ENCODE results near the gene FUT4. TPM values are rescaled to one million over a fixed set of nuclear protein-coding genes. Genes with fewer than 3 reads are reported as not detected.

FUT4 gene
- total and polyA plus RNA-seq, 7 donors, result 3.5 to 9.1 (median 6.4) TPM

DNA sequence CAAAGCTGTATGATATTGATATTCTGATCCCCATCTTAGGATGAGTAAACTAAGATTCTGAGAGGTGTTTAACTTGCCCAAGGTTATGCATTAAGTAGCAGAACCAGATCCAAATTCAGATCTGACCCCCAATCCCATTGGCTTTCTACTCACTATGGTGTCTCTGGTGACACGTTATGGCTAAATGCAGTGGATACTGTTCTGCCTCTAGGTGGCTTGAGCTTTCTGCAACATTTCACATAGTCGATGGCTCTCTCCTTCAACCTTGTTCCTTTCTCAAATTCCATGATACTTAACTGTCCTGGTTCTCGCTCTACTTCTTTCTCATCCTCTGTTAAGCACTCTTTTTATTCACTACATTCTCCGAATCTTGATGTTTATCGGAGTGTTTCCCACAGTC is 22.0 kb upstream of the FUT4 start:
- TF ChIP-seq, protein P1, sequence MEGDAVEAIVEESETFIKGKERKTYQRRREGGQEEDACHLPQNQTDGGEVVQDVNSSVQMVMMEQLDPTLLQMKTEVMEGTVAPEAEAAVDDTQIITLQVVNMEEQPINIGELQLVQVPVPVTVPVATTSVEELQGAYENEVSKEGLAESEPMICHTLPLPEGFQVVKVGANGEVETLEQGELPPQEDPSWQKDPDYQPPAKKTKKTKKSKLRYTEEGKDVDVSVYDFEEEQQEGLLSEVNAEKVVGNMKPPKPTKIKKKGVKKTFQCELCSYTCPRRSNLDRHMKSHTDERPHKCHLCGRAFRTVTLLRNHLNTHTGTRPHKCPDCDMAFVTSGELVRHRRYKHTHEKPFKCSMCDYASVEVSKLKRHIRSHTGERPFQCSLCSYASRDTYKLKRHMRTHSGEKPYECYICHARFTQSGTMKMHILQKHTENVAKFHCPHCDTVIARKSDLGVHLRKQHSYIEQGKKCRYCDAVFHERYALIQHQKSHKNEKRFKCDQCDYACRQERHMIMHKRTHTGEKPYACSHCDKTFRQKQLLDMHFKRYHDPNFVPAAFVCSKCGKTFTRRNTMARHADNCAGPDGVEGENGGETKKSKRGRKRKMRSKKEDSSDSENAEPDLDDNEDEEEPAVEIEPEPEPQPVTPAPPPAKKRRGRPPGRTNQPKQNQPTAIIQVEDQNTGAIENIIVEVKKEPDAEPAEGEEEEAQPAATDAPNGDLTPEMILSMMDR (IDR thresholded peaks at IDR 0.05), result peak in 1 of 4 experiments; percentile 11
- no peak for TF ChIP-seq POLR2AphosphoS5 (IDR thresholded peaks at IDR 0.05)
- 41 to 65% methylated on average over 5 of the region's 5 CpGs for WGBS, 2 donors
- H3K27ac ChIP-seq, result no peak overlapping the region
- no peaks in the 10 kb centered on the region for H3K36me3 ChIP-seq
- H3K4me1 ChIP-seq, result peaks cover 0 to 8% (median 2%) of the 10 kb centered on the region in 4 donors
- intact Hi-C loops (cut with DNase I), result loop anchor here (2.0 kb wide), 1 partner anchor 81 kb away; no protein-coding TSS in a partner anchor
- no peaks in the 10 kb centered on the region for H3K27me3 ChIP-seq
- no peak for DNase-seq
- no peaks in the 10 kb centered on the region for H3K9me3 ChIP-seq
- H3K4me3 ChIP-seq, result no peak overlapping the region

DNA sequence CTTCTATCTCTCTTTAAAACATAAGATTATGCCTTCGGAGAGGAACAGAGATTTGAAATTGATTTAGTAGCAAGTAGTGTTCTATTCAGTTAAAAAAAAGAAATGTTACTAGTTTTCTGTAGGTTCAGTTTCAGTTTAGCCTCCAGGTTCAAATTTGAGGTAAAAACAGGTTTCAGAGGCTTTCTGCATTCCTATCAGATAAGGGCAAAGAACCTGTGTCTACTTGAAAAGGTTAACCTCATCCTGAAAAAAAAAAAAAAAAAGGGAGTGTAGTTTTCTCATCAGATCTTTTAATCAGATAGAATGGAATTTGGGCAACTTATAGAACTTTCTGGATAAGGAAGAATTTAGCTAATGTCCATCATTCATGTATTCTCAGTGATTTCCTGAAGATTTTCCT is 19.4 kb upstream of the FUT4 start:
- intact Hi-C loops (cut with DNase I), result no loop called here
- Histone ChIP-seq H3K27ac (no peak overlapping the region), H3K4me1 (peaks cover 0 to 8% (median 2%) of the 10 kb centered on the region in 4 donors), H3K27me3 (no peaks in the 10 kb centered on the region), H3K9me3 (no peaks in the 10 kb centered on the region), H3K36me3 (no peaks in the 10 kb centered on the region), H3K4me3 (no peak overlapping the region)
- DNase-seq, result no peak
- no peak for TF ChIP-seq EP300 (IDR thresholded peaks at IDR 0.05)
- TF ChIP-seq POLR2AphosphoS5 (IDR thresholded peaks at IDR 0.05), result no peak
- no peak for TF ChIP-seq POLR2A (IDR thresholded peaks at IDR 0.05)
- 95 to 97% methylated on average over 1 of the region's 1 CpG for WGBS, 2 donors

DNA sequence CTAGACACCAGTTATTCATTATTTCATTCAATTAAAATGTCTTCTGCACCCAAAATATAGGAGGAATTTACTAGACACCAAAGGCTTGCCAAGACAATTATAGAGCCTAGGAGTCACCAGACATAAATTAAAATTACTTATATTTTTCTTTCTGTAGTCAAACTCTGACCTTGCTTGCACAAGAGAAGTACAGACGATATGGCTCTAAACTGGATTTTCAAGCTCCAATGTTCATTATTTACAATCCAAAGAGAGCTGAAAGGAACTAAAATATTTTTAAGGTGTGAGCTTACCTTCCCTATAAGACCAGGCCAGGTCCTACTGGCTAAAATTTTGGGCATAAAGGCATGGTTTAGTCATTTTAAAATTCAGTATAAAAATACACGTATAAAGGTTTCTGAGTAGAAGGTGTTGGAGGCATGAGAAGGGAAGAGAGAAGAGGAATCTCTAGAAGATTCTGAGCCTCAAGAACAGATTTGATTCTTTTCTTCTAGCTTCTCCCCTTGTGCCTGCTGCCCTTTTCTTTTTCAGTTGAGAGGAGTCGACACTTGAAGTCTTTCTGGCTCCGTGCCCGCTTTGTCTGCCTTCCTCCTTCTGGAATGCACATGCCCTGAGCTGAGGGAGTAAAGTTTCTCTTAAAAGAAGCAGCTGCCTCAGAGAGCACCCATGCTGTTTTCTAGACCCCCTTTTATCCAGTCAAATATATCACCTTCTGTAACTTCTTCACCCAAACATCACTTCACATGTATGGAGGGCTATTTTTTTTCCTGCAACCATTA is 18.0 kb upstream of the FUT4 start:
- Histone ChIP-seq H3K27me3 (no peaks in the 10 kb centered on the region), H3K9me3 (no peaks in the 10 kb centered on the region), H3K4me1 (peaks cover 0 to 4% (median 0%) of the 10 kb centered on the region in 4 donors), H3K4me3 (no peak overlapping the region), H3K27ac (no peak overlapping the region), H3K36me3 (no peaks in the 10 kb centered on the region)
- intact Hi-C loops (cut with DNase I), result no loop called here
- 13 to 45% methylated on average over 5 of the region's 5 CpGs for WGBS, 2 donors
- DNase-seq, result peak; percentile 82
- no peak for TF ChIP-seq POLR2A (IDR thresholded peaks at IDR 0.05)
- TF ChIP-seq, protein P1 (IDR thresholded peaks at IDR 0.05), result no peak
- no peak for TF ChIP-seq POLR2AphosphoS5 (IDR thresholded peaks at IDR 0.05)
- no peak for TF ChIP-seq EP300 (IDR thresholded peaks at IDR 0.05)

DNA sequence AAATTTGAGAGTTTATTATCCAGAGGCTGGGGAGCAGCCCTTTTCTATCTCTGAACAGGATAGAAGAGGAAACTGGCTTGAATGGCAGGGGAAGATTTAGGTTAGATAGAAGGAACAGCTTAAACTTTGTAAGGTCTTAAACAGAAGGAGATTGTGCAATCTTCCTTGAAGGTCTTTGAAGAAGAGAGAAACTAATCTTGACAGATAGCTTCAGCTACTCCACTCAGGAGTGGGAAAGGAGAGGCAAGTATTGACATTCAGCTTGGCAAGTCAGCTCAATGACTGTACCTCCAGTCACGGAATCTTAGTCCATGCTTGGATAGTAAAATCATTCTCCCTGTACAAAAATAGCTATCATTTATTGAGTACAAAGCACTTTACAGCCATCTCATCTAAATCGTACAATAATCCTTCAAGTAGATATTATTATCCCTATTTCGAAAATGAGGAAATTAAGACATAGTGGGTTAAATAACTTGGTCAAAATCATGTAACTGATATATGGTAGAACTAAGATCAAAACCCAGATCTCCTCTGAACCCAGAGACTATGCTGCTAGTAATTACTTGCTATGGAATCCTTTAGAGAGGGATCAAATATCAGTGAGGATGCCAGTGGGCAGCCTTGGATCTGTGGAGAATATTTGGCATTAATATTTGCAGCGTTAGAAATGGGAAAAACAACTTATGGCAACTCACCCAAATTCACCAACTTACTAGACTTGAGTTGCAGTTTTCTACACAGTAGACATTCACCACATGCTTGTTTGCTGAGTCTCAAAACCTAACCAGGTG is 16.9 kb upstream of the FUT4 start:
- Histone ChIP-seq H3K27me3 (no peaks in the 10 kb centered on the region), H3K36me3 (no peaks in the 10 kb centered on the region), H3K9me3 (no peaks in the 10 kb centered on the region), H3K4me3 (no peak overlapping the region), H3K4me1 (peaks cover 0 to 4% (median 0%) of the 10 kb centered on the region in 4 donors), H3K27ac (no peak overlapping the region)
- DNase-seq, result no peak
- 77 to 80% methylated on average over 4 of the region's 4 CpGs for WGBS, 2 donors
- intact Hi-C loops (cut with DNase I), result no loop called here
- no peak for TF ChIP-seq POLR2AphosphoS5 (IDR thresholded peaks at IDR 0.05)
- TF ChIP-seq, protein P1 (IDR thresholded peaks at IDR 0.05), result no peak
- TF ChIP-seq POLR2A (IDR thresholded peaks at IDR 0.05), result no peak
- no peak for TF ChIP-seq EP300 (IDR thresholded peaks at IDR 0.05)

DNA sequence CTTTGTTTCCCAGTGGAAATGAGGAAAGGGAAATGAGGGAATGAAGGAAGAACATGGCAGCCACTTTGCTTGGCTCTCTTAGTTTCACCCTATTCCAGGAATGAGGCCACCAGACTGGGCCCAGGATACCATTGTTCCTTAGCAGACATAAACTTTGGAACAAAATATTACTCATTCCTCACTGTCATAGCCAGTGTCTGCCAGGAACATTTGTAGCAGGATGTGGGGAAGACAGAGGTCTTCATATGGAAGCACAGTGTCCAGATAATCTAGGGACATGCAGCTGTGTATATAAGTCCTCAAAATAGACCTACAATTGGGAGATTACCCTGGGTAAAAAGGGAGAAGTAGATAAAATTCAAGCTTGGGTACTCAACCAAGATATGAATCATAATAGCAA is 15.2 kb upstream of the FUT4 start:
- Histone ChIP-seq H3K9me3 (no peaks in the 10 kb centered on the region), H3K27me3 (no peaks in the 10 kb centered on the region), H3K27ac (no peak overlapping the region), H3K4me3 (no peak overlapping the region), H3K36me3 (no peaks in the 10 kb centered on the region), H3K4me1 (peaks cover 0 to 4% (median 0%) of the 10 kb centered on the region in 4 donors)
- intact Hi-C loops (cut with DNase I), result no loop called here
- TF ChIP-seq POLR2A (IDR thresholded peaks at IDR 0.05) (no peak), EP300 (IDR thresholded peaks at IDR 0.05) (no peak), POLR2AphosphoS5 (IDR thresholded peaks at IDR 0.05) (no peak)
- TF ChIP-seq, protein P1 (IDR thresholded peaks at IDR 0.05), result no peak
- DNase-seq, result no peak

Data from sigmoid colon (tissue), 7 donors.